Spleen (tissue), 7 donors: Measurements from ENCODE around the gene FADS1.

Experiments
- CTCF ChIP-seq, 11 experiments: fragments of 200-600 bp in 7 of 11; fragments of 450-650 bp in 4 of 11; sonication (generic) in 4 of 11; IDR thresholded peaks in 8 of 11; conservative IDR thresholded peaks in 3 of 11; 1 replicate in 7 of 11; 2 replicates in 4 of 11; pipeline versions ENCODE4 v1.4.0 to v1.8.0; 2016 to 2021; ENCODE audit warnings: antibody characterized with exemption in 11 of 11, inconsistent platforms in 4 of 11, mild to moderate bottlenecking in 1 of 11
- POLR2A ChIP-seq, 3 donors: fragments of 450-650 bp; IDR thresholded peaks; one replicate each; pipeline ENCODE4 v1.5.1; 2017; ENCODE audit warnings: antibody characterized with exemption in 3 of 3, mild to moderate bottlenecking in 1 of 3
- donor health status: DM: no; HTN: no; CAD: no; lungs with moderate emphysema.
- donor health status: DM: no; HTN: no; CAD: no.
- donor health status: DM: no; HTN: no; CAD: no.

- TF ChIP-seq CTCF (IDR thresholded peaks at IDR 0.05 in 8 of 11, conservative IDR thresholded peaks at IDR 0.05 in 3 of 11) (no peak), POLR2A (IDR thresholded peaks at IDR 0.05) (no peak)
These were observed 21.3 kb downstream of the FADS1 start for GRCh38 chr11:61795459-61795858.
